Fibroblast of lung (primary cell): ENCODE measurements around the gene PRKAA1. TPM values are rescaled to one million over a fixed set of nuclear protein-coding genes. Genes with fewer than 3 reads are reported as not detected.
"Not testable (repeated sequence)": the region's sequence is repeated elsewhere in the genome, so short reads cannot be mapped to it uniquely, and the experiment has no call there.

Experiments
- DNase-seq, 2 donors: peaks; one replicate each; pipeline versions ENCODE4 v3.0.0 to v3.0.0-alpha.2; 2010; ENCODE audit warnings: low read depth in 2 of 2
- H2AFZ ChIP-seq: 2 replicates; pipeline ENCODE4 v1.5.1; 2012; ENCODE audit warnings: low read length, control low read depth, inconsistent platforms
- H3K27ac ChIP-seq: 2 replicates; pipeline ENCODE4 v1.5.1; 2011; ENCODE audit warnings: low read length, control low read depth; ENCODE audit not compliant: insufficient read depth
- H3K27me3 ChIP-seq: 2 replicates; pipeline ENCODE4 v1.5.1; 2011; ENCODE audit warnings: mild to moderate bottlenecking, low read length; ENCODE audit not compliant: control insufficient read depth, insufficient read depth
- H3K36me3 ChIP-seq: 2 replicates; pipeline ENCODE4 v1.5.1; 2011; ENCODE audit warnings: low read length; ENCODE audit not compliant: control insufficient read depth, insufficient read depth
- H3K4me1 ChIP-seq: 2 replicates; pipeline ENCODE4 v1.5.1; 2011; ENCODE audit warnings: low read length; ENCODE audit not compliant: control insufficient read depth, insufficient read depth; ENCODE audit errors: extremely low read depth
- H3K4me2 ChIP-seq: 2 replicates; pipeline ENCODE4 v1.5.1; 2011; ENCODE audit warnings: low read length, control low read depth; ENCODE audit not compliant: insufficient read depth; ENCODE audit errors: extremely low read depth
- H3K4me3 ChIP-seq, 4 experiments: fragments of 200-600 bp in 1 of 4; sonication (generic) in 1 of 4; replicated peaks in 1 of 4; 2 replicates each; pipeline ENCODE4 v1.5.1; 2011 to 2016; ENCODE audit warnings: low read length in 4 of 4, low read depth in 3 of 4, mild to moderate bottlenecking in 3 of 4, control low read depth in 2 of 4, inconsistent platforms in 1 of 4, mixed read lengths in 1 of 4; ENCODE audit not compliant: insufficient read depth in 1 of 4; ENCODE audit errors: control extremely low read depth in 1 of 4
- H3K79me2 ChIP-seq: 2 replicates; pipeline ENCODE4 v1.5.1; 2012; ENCODE audit warnings: mild to moderate bottlenecking, low read length, inconsistent platforms; ENCODE audit not compliant: control insufficient read depth, insufficient read depth
- H3K9ac ChIP-seq: 2 replicates; pipeline ENCODE4 v1.5.1; 2011; ENCODE audit warnings: mild to moderate bottlenecking, low read length, control low read depth; ENCODE audit not compliant: insufficient read depth
- H3K9me3 ChIP-seq: 2 replicates; pipeline ENCODE4 v1.5.1; 2012; ENCODE audit warnings: low read depth, low read length; ENCODE audit not compliant: control insufficient read depth, insufficient read depth
- H4K20me1 ChIP-seq: 2 replicates; pipeline ENCODE4 v1.5.1; 2011; ENCODE audit warnings: low read length; ENCODE audit not compliant: control insufficient read depth, insufficient read depth; ENCODE audit errors: extremely low read depth
- CTCF ChIP-seq, 2 donors: IDR thresholded peaks in 1 of 2; conservative IDR thresholded peaks in 1 of 2; 1 replicate in 1 of 2; 2 replicates in 1 of 2; pipeline ENCODE4 v1.5.1; 2011 to 2012; ENCODE audit warnings: low read length in 2 of 2, control low read depth in 1 of 2, inconsistent platforms in 1 of 2, low read depth in 1 of 2, mild to moderate bottlenecking in 1 of 2
- EZH2 ChIP-seq: IDR thresholded peaks from 2 replicates; pipeline ENCODE4 v1.5.1; 2012; ENCODE audit warnings: low read length, control low read depth, mild to moderate bottlenecking; ENCODE audit errors: missing control alignments
- polyA plus RNA-seq, 2 donors: library from polyadenylated mRNA; depleted of rRNA in 1 of 2; stranded (reverse) in 1 of 2; unstranded in 1 of 2; fragments of >200 nt; gene quantifications; 2 replicates each; pipeline ENCODE4 v1.2.1, GENCODE V29; 2011 to 2012; ENCODE audit warnings: missing spikeins in 1 of 2
- total RNA-seq: library from RNA; depleted of rRNA; stranded (reverse); fragments of >200 nt; gene quantifications from 2 replicates; pipeline ENCODE4 v1.2.1, GENCODE V29; 2014

The PRKAA1 gene
- total and polyA plus RNA-seq, 2 donors (not counting 1 experiment from before 2014, with no cell fraction given): 106 to 107 TPM

DNA sequence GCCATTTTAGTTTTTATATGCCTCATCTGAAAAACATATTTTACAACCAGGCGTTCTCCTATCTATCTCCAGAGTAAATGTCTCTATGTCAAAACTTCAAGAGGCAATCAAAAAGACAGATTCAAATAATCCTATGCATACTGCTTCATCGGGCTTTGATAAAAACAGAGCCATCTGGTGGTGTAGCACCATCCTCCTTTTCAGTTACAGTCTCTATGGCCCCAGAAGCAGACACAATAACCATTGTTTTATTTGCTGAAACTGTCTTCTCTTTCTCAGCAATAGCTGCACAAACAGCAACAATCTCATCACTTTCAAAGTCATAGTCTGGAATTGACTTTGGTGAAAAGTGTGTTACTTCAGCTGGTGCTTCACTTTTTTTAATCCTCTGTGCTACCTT, 82.2 kb downstream of the PRKAA1 start:
- no peak overlapping the region for H3K27ac ChIP-seq
- peak in 1 of 2 donors; percentile 31 for DNase-seq

GRCh38 chr5:40714001-40714400, 84.2 kb downstream of the PRKAA1 start:
- Histone ChIP-seq H3K9me3 (no peaks in the 10 kb centered on the region), H3K9ac (no peak overlapping the region), H2AFZ (no peak overlapping the region), H3K27ac (no peak overlapping the region), H3K79me2 (no peaks in the 10 kb centered on the region), H3K4me2 (no peak overlapping the region), H3K27me3 (no peaks in the 10 kb centered on the region), H3K4me1 (no peaks in the 10 kb centered on the region), H3K36me3 (no peaks in the 10 kb centered on the region), H4K20me1 (no peaks in the 10 kb centered on the region), H3K4me3 (no peak overlapping the region)
- no peak for DNase-seq
- TF ChIP-seq CTCF (conservative IDR thresholded peaks at IDR 0.05 in 1 of 2, IDR thresholded peaks at IDR 0.05 in 1 of 2; ENCODE audit: low read depth in 1 of 2, low read length in 2 of 2) (no peak), EZH2 (no peak)

More for the DNA sequence above, 82.2 kb downstream of the PRKAA1 start:
- H4K20me1 ChIP-seq: no peaks in the 10 kb centered on the region
- TF ChIP-seq CTCF (conservative IDR thresholded peaks at IDR 0.05 in 1 of 2, IDR thresholded peaks at IDR 0.05 in 1 of 2; ENCODE audit: low read depth in 1 of 2, low read length in 2 of 2): peak in 1 of 2 donors; percentile 46
- no peak for TF ChIP-seq EZH2
- H3K4me3 ChIP-seq: no peak overlapping the region
- H2AFZ ChIP-seq: no peak overlapping the region
- H3K36me3 ChIP-seq: no peaks in the 10 kb centered on the region
- H3K9me3 ChIP-seq: no peaks in the 10 kb centered on the region
- H3K79me2 ChIP-seq: no peaks in the 10 kb centered on the region
- no peaks in the 10 kb centered on the region for H3K27me3 ChIP-seq
- no peak overlapping the region for H3K9ac ChIP-seq
- no peak overlapping the region for H3K4me2 ChIP-seq
- no peaks in the 10 kb centered on the region for H3K4me1 ChIP-seq

GRCh38 chr5:40710575-40710974, 87.6 kb downstream of the PRKAA1 start:
- not testable (repeated sequence) for H3K4me2 ChIP-seq, H4K20me1 ChIP-seq, H3K79me2 ChIP-seq, H2AFZ ChIP-seq, DNase-seq, H3K36me3 ChIP-seq, H3K9ac ChIP-seq, H3K9me3 ChIP-seq, H3K4me3 ChIP-seq, H3K27ac ChIP-seq, H3K27me3 ChIP-seq, H3K4me1 ChIP-seq

Other genes starting within 250 kb of the PRKAA1 start
- 3.3 and 5.4 TPM in 2 replicates for gene PTGER4, start 118.5 kb downstream of the PRKAA1 start, total RNA-seq
- gene PTGER4, start 118.5 kb downstream of the PRKAA1 start, polyA plus RNA-seq: 1.6 and 10.2 TPM in 2 replicates
- gene TTC33, start 42.4 kb downstream of the PRKAA1 start, total RNA-seq: 16.3 and 16.4 TPM in 2 replicates
- 8.0 and 8.7 TPM in 2 replicates for gene TTC33, start 42.4 kb downstream of the PRKAA1 start, polyA plus RNA-seq
- 2,414 and 3,168 TPM in 2 replicates for gene RPL37, start 36.8 kb upstream of the PRKAA1 start, total RNA-seq
- gene RPL37, start 36.8 kb upstream of the PRKAA1 start, polyA plus RNA-seq: 881 and 1,185 TPM in 2 replicates
- gene CARD6, start 43.0 kb upstream of the PRKAA1 start, total RNA-seq: 12.7 and 14.4 TPM in 2 replicates
- gene CARD6, start 43.0 kb upstream of the PRKAA1 start, polyA plus RNA-seq: 8.1 and 8.7 TPM in 2 replicates
- under 0.01 and 11.6 TPM in 2 replicates for gene C7, start 111.1 kb upstream of the PRKAA1 start, total RNA-seq
- gene C7, start 111.1 kb upstream of the PRKAA1 start, polyA plus RNA-seq: 0.36 and 1.5 TPM in 2 replicates